K562 (cell line): ENCODE results near the gene ITGB2. TPM values are rescaled to one million over a fixed set of nuclear protein-coding genes. Genes with fewer than 3 reads are reported as not detected.

ENCODE experiments used
- CBX3 ChIP-seq, 2 experiments: IDR thresholded peaks; 1 replicate in 1 of 2; 2 replicates in 1 of 2; pipeline ENCODE4 v1.6.1; 2012; ENCODE audit warnings: inconsistent platforms in 2 of 2, low read length in 2 of 2, borderline replicate concordance in 1 of 2, control low read depth in 1 of 2
- CEBPZ ChIP-seq: fragments of 150-350 bp; IDR thresholded peaks from 2 replicates; pipeline ENCODE4 v1.6.1; 2014; ENCODE audit warnings: low read depth, mild to moderate bottlenecking, low read length, borderline replicate concordance
- EGR1 ChIP-seq: fragments of 450-650 bp; conservative IDR thresholded peaks from 2 replicates; pipeline ENCODE4 v1.6.1; 2017; ENCODE audit warnings: mild to moderate bottlenecking
- HMG20A ChIP-seq: fragments of 450-650 bp; formaldehyde crosslinking; conservative IDR thresholded peaks from 2 replicates; pipeline ENCODE4 v1.4.0; 2020; ENCODE audit warnings: mild to moderate bottlenecking, mixed read lengths
- NCOA1 ChIP-seq: fragments of 450-650 bp; IDR thresholded peaks from 2 replicates; pipeline ENCODE4 v1.6.1; 2016; ENCODE audit warnings: low read depth
- NFYB ChIP-seq: IDR thresholded peaks from 2 replicates; pipeline ENCODE4 v1.6.1; 2011; ENCODE audit warnings: mild to moderate bottlenecking, moderate library complexity; ENCODE audit not compliant: insufficient read length; ENCODE audit errors: extremely low read depth
- RFX5 ChIP-seq: IDR thresholded peaks from 2 replicates; pipeline ENCODE4 v1.6.1; 2011; ENCODE audit warnings: low read depth, mild to moderate bottlenecking, improper control_type of control experiment, low read length
- TCF7L2 ChIP-seq: fragments of 150-350 bp; IDR thresholded peaks from 2 replicates; pipeline ENCODE4 v1.6.1; 2016; ENCODE audit warnings: low read depth, mild to moderate bottlenecking, low read length, moderate library complexity
- ZBTB11 ChIP-seq, 3 experiments: fragments of 200-800 bp in 1 of 3; fragments of 250-450 bp in 1 of 3; fragments of 450-650 bp in 1 of 3; sonication (Bioruptor Pico) in 1 of 3; sonication (Bioruptor generic) in 1 of 3; formaldehyde crosslinking in 1 of 3; IDR thresholded peaks; 2 replicates each; pipeline versions ENCODE4 v1.6.1 to v1.8.0; 2016 to 2022; ENCODE audit warnings: mild to moderate bottlenecking in 2 of 3, missing genetic modification characterization in 2 of 3, missing compliant biosample characterization in 1 of 3, moderate library complexity in 1 of 3
- ZMIZ1 ChIP-seq, 2 experiments: fragments of 150-350 bp in 1 of 2; IDR thresholded peaks; 2 replicates each; pipeline ENCODE4 v1.6.1; 2012 to 2016; ENCODE audit warnings: low read depth in 2 of 2, low read length in 2 of 2, mild to moderate bottlenecking in 1 of 2, moderate library complexity in 1 of 2
- polyA plus RNA-seq, 8 experiments: library from polyadenylated mRNA; depleted of rRNA in 4 of 8; stranded (reverse) in 5 of 8; unstranded in 3 of 8; fragments of >200 nt; fragmentation: Nextera tagmentation in 2 of 8; fragmentation: Illumina TruSeq in 1 of 8; extraction: Ambion mirVana in 2 of 8; extraction: Trizol in 1 of 8; gene quantifications; 2 replicates each; pipeline versions ENCODE4 v1.2.1 to v1.2.3, GENCODE V29; 2011 to 2014; ENCODE audit warnings: inconsistent platforms in 1 of 8, missing spikeins in 1 of 8
- total RNA-seq, 7 experiments: library from RNA; depleted of rRNA in 6 of 7; stranded (reverse); fragments of >200 nt in 6 of 7; fragmentation: Illumina TruSeq in 2 of 7; extraction: Trizol in 2 of 7; gene quantifications; 2 replicates each; pipeline versions ENCODE4 v1.2.1 to v1.2.3, GENCODE V29; 2011 to 2021; ENCODE audit warnings: low replicate concordance in 1 of 7
- TF ChIP-seq, protein P1 (sequence below): sonication (generic); formaldehyde crosslinking; IDR thresholded peaks from 2 replicates; pipeline ENCODE4 v1.8.0; 2022; ENCODE audit warnings: mild to moderate bottlenecking, missing genetic modification reagents
- TF ChIP-seq, protein P2 (sequence below), 2 experiments: IDR thresholded peaks; 2 replicates each; pipeline ENCODE4 v1.6.1; 2012; ENCODE audit warnings: improper control_type of control experiment in 2 of 2, low read depth in 2 of 2, low read length in 2 of 2, borderline replicate concordance in 1 of 2

ITGB2 gene
- total and polyA plus RNA-seq, 9 of the 15 experiments (the other 6 are each of a cell fraction or from before 2014, with no cell fraction given): 0.07 to 1.3 (median 0.51) TPM; not detected in 2

- TF ChIP-seq CEBPZ (no peak), HMG20A (CRISPR knock-in tag) (no peak), NFYB (no peak), RFX5 (no peak), ZMIZ1 (IDR thresholded peaks at IDR 0.05; ENCODE audit: low read depth in 2 of 2, low read length in 2 of 2) (0 out of 4 replicates have a peak, but pooled peaks of 1 of the 2 experiments have one; percentile 43), ZBTB11 (CRISPR knock-in tag; IDR thresholded peaks at IDR 0.05) (peak; percentile 100), TCF7L2 (no peak), NCOA1 (peak; percentile 98), EGR1 (peak; percentile 51), CBX3 (IDR thresholded peaks at IDR 0.05; ENCODE audit: borderline replicate concordance in 1 of 2, low read length in 2 of 2) (peak in 1 of 2 experiments; percentile 58; a peak in 2 of 3 replicates)
- TF ChIP-seq, protein P1, sequence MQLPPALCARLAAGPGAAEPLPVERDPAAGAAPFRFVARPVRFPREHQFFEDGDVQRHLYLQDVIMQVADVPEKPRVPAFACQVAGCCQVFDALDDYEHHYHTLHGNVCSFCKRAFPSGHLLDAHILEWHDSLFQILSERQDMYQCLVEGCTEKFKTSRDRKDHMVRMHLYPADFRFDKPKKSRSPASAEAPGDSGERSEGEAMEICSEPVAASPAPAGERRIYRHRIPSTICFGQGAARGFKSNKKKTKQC (CRISPR knock-in tag): no peak; the same call in 1 of the 2 replicates
- TF ChIP-seq, protein P2, sequence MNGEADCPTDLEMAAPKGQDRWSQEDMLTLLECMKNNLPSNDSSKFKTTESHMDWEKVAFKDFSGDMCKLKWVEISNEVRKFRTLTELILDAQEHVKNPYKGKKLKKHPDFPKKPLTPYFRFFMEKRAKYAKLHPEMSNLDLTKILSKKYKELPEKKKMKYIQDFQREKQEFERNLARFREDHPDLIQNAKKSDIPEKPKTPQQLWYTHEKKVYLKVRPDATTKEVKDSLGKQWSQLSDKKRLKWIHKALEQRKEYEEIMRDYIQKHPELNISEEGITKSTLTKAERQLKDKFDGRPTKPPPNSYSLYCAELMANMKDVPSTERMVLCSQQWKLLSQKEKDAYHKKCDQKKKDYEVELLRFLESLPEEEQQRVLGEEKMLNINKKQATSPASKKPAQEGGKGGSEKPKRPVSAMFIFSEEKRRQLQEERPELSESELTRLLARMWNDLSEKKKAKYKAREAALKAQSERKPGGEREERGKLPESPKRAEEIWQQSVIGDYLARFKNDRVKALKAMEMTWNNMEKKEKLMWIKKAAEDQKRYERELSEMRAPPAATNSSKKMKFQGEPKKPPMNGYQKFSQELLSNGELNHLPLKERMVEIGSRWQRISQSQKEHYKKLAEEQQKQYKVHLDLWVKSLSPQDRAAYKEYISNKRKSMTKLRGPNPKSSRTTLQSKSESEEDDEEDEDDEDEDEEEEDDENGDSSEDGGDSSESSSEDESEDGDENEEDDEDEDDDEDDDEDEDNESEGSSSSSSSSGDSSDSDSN (IDR thresholded peaks at IDR 0.05; ENCODE audit: borderline replicate concordance in 1 of 2, low read depth in 2 of 2, low read length in 2 of 2): peak; percentile 84 to 90; a peak in 2 of 4 replicates
Measured at GRCh38 chr21:44939532-44940115, 18.9 kb upstream of the ITGB2 start, which contains the start of gene SLX9 (continued).
